HepG2 (cell line): ENCODE results near the gene TXNDC2. TPM values are rescaled to one million over a fixed set of nuclear protein-coding genes. Genes with fewer than 3 reads are reported as not detected.
A peak's percentile ranks its signal among the peaks of the same experiment; 100 is the strongest.

Experiments
- BORCS8-MEF2B ChIP-seq: sonication (generic); formaldehyde crosslinking; IDR thresholded peaks from 2 replicates; pipeline ENCODE4 v1.8.0; 2022; ENCODE audit warnings: mild to moderate bottlenecking, missing genetic modification reagents
- CHD4 ChIP-seq: fragments of 200-600 bp; sonication (generic); IDR thresholded peaks from 2 replicates; pipeline ENCODE4 v1.7.0; 2017; ENCODE audit warnings: mild to moderate bottlenecking, low read length, borderline replicate concordance
- FOSL1 ChIP-seq: sonication (generic); formaldehyde crosslinking; IDR thresholded peaks from 2 replicates; pipeline ENCODE4 v1.9.0; 2021; ENCODE audit warnings: missing genetic modification reagents, borderline replicate concordance
- FOXP4 ChIP-seq: sonication (generic); formaldehyde crosslinking; IDR thresholded peaks from 2 replicates; pipeline ENCODE4 v1.4.0; 2020; ENCODE audit warnings: missing genetic modification reagents
- KLF6 ChIP-seq: IDR thresholded peaks from 2 replicates; pipeline ENCODE4 v1.8.0; 2016; ENCODE audit warnings: missing biosample characterization, missing genetic modification reagents
- MIER3 ChIP-seq: IDR thresholded peaks from 2 replicates; pipeline ENCODE4 v1.6.1; 2016; ENCODE audit warnings: missing compliant biosample characterization, borderline replicate concordance
- RERE ChIP-seq: IDR thresholded peaks from 2 replicates; pipeline ENCODE4 v1.6.1; 2016; ENCODE audit warnings: low read depth, missing genetic modification reagents, missing compliant biosample characterization
- SATB2 ChIP-seq: sonication (generic); formaldehyde crosslinking; IDR thresholded peaks from 2 replicates; pipeline ENCODE4 v1.5.0; 2020; ENCODE audit warnings: missing genetic modification reagents
- ZBTB4 ChIP-seq: sonication (generic); formaldehyde crosslinking; IDR thresholded peaks from 2 replicates; pipeline ENCODE4 v1.4.0; 2020; ENCODE audit warnings: missing genetic modification reagents, mild to moderate bottlenecking, borderline replicate concordance
- ZFP91 ChIP-seq: sonication (generic); formaldehyde crosslinking; IDR thresholded peaks from 2 replicates; pipeline ENCODE4 v1.9.0; 2022; ENCODE audit warnings: missing genetic modification reagents, mild to moderate bottlenecking, borderline replicate concordance
- ZNF205 ChIP-seq: IDR thresholded peaks from 2 replicates; pipeline ENCODE4 v1.6.1; 2018; ENCODE audit warnings: missing biosample characterization, missing genetic modification reagents
- ZNF275 ChIP-seq: sonication (generic); formaldehyde crosslinking; IDR thresholded peaks from 2 replicates; pipeline ENCODE4 v1.8.0; 2022; ENCODE audit warnings: missing genetic modification reagents, mild to moderate bottlenecking, inconsistent platforms, borderline replicate concordance
- ZNF530 ChIP-seq: sonication (generic); formaldehyde crosslinking; IDR thresholded peaks from 2 replicates; pipeline ENCODE4 v1.5.0; 2020; ENCODE audit warnings: low read depth, mild to moderate bottlenecking, missing genetic modification reagents
- ZNF615 ChIP-seq: sonication (generic); formaldehyde crosslinking; IDR thresholded peaks from 2 replicates; pipeline ENCODE4 v1.5.0; 2020; ENCODE audit warnings: mild to moderate bottlenecking, missing genetic modification reagents, borderline replicate concordance
- ZNF674 ChIP-seq: sonication (generic); formaldehyde crosslinking; IDR thresholded peaks from 2 replicates; pipeline ENCODE4 v1.5.0; 2020; ENCODE audit warnings: low read depth, mild to moderate bottlenecking, missing genetic modification reagents
- ZNF816 ChIP-seq: sonication (generic); formaldehyde crosslinking; IDR thresholded peaks from 2 replicates; pipeline ENCODE4 v1.8.0; 2022; ENCODE audit warnings: missing genetic modification reagents, mild to moderate bottlenecking, borderline replicate concordance
- polyA plus RNA-seq, 8 experiments: library from polyadenylated mRNA; depleted of rRNA in 3 of 8; stranded (reverse) in 7 of 8; unstranded in 1 of 8; fragments of >200 nt; fragmentation: Illumina TruSeq in 4 of 8; extraction: Trizol in 4 of 8; gene quantifications; 2 replicates each; pipeline versions ENCODE4 v1.2.1 to v1.2.3, GENCODE V29; 2011 to 2016; ENCODE audit warnings: low read depth in 4 of 8, missing spikeins in 1 of 8, mixed read lengths in 1 of 8; ENCODE audit not compliant: insufficient read depth in 1 of 8
- total RNA-seq, 5 experiments: library from RNA; depleted of rRNA; stranded (reverse); fragments of >200 nt; fragmentation: Illumina TruSeq; extraction: Trizol; gene quantifications; 2 replicates each; pipeline ENCODE4 v1.2.3, GENCODE V29; 2016; ENCODE audit warnings: low read depth in 1 of 5

The TXNDC2 gene
- total and polyA plus RNA-seq, 2 of the 13 experiments (the other 11 are each of a cell fraction or from before 2014, with no cell fraction given) = not detected

- TF ChIP-seq SATB2 (CRISPR knock-in tag) (0 out of 2 replicates have a peak, but pooled peaks have one; percentile 19), ZFP91 (CRISPR knock-in tag) (peak; percentile 56; the same call in 1 of the 2 replicates), RERE (CRISPR knock-in tag) (no peak), ZNF205 (CRISPR knock-in tag) (no peak), ZBTB4 (0 out of 2 replicates have a peak, but pooled peaks have one; percentile 44), FOXP4 (no peak), ZNF674 (CRISPR knock-in tag) (no peak), CHD4 (no peak), KLF6 (CRISPR knock-in tag) (no peak), ZNF816 (CRISPR knock-in tag) (no peak), ZNF275 (no peak), MIER3 (CRISPR knock-in tag) (no peak), ZNF615 (CRISPR knock-in tag) (no peak), BORCS8-MEF2B (CRISPR knock-in tag) (0 out of 2 replicates have a peak, but pooled peaks have one; percentile 34), FOSL1 (peak; percentile 1; the same call in 1 of the 2 replicates), ZNF530 (CRISPR knock-in tag) (no peak)
Observed at GRCh38 chr18:9855681-9856080, 30.1 kb upstream of the TXNDC2 start (continued).
